Mucosa of descending colon (tissue), 3 donors: ENCODE results near the gene TPX2. TPM values are rescaled to one million over a fixed set of nuclear protein-coding genes. Genes with fewer than 3 reads are reported as not detected.

Experiments
- ATAC-seq: fragments of 200-7000 bp; cut with Tn5 transposase; one replicate; pipeline ENCODE4 v1.9.1; 2020; ENCODE audit warnings: mild to moderate bottlenecking, moderate library complexity
- DNase-seq, 3 donors: peaks; one replicate each; pipeline ENCODE4 v3.0.0-alpha.2; 2020
- H3K36me3 ChIP-seq: fragments of 200-600 bp; one replicate; pipeline ENCODE4 v1.8.0; 2021; ENCODE audit warnings: low read depth, mild to moderate bottlenecking
- H3K4me1 ChIP-seq: fragments of 200-600 bp; one replicate; pipeline ENCODE4 v1.8.0; 2021; ENCODE audit warnings: low read depth, mild to moderate bottlenecking
- H3K4me3 ChIP-seq: fragments of 200-600 bp; one replicate; pipeline ENCODE4 v1.8.0; 2021; ENCODE audit warnings: mild to moderate bottlenecking
- H3K9me3 ChIP-seq: fragments of 200-600 bp; one replicate; pipeline ENCODE4 v1.8.0; 2021; ENCODE audit warnings: mild to moderate bottlenecking
- CTCF ChIP-seq: fragments of 200-600 bp; IDR thresholded peaks from one replicate; pipeline ENCODE4 v1.8.0; 2022; ENCODE audit warnings: antibody characterized with exemption, mild to moderate bottlenecking
- intact Hi-C, 2 donors: fragments of 100-400 bp; cut with DNase I in 1 of 2; cut with micrococcal nuclease in 1 of 2; formaldehyde crosslinking; loops; one replicate each; pipeline versions ENCODE4 v1.11.0 to v1.11.1; 2022; cut with DNase I, micrococcal nuclease
- total RNA-seq, 3 donors: library from RNA; stranded (reverse); fragmentation: NEBNext Ultra II Directional in 2 of 3; extraction: Animal tissue kit (Norgen Biotek cat#: 25700) in 2 of 3; gene quantifications; one replicate each; pipeline versions ENCODE4 v1.2.1 to v1.2.4, GENCODE V29; 2021 to 2023
- donor health status: DM: no; HTN: no; CAD: no; lungs with moderate emphysema.
- donor health status: DM: no; HTN: no; CAD: no.
- donor health status: DM: no; HTN: yes; CAD: no.

TPX2 gene
- total RNA-seq, 3 donors from 2014 or later = 3.0 to 26.6 (median 8.8) TPM

GRCh38 chr20:31774408-31774807 is 35.3 kb downstream of the TPX2 start:
- no peak for TF ChIP-seq CTCF
- Histone ChIP-seq H3K4me1 (no peaks in the 10 kb centered on the region), H3K36me3 (no peaks in the 10 kb centered on the region), H3K9me3 (no peaks in the 10 kb centered on the region), H3K4me3 (no peak overlapping the region)
- DNase-seq (no peak), ATAC-seq (no peak)
- intact Hi-C loops = no loop called here

GRCh38 chr20:31780839-31781238 is 41.7 kb downstream of the TPX2 start:
- H3K4me1 ChIP-seq = no peaks in the 10 kb centered on the region
- intact Hi-C loops = no loop called here
- TF ChIP-seq CTCF = no peak
- no peak overlapping the region for H3K4me3 ChIP-seq
- no peak for DNase-seq
- no peak for ATAC-seq
- no peaks in the 10 kb centered on the region for H3K36me3 ChIP-seq
- H3K9me3 ChIP-seq = no peaks in the 10 kb centered on the region

- TF ChIP-seq CTCF = no peak
- H3K36me3 ChIP-seq = no peaks in the 10 kb centered on the region
- no peak for ATAC-seq
Measured at GRCh38 chr20:31781945-31782344, 42.9 kb downstream of the TPX2 start.

GRCh38 chr20:31784354-31785044 is 45.4 kb downstream of the TPX2 start:
- intact Hi-C loops = no loop called here
- no peak for TF ChIP-seq CTCF
- no peak for DNase-seq
- H3K9me3 ChIP-seq = no peaks in the 10 kb centered on the region
- H3K4me1 ChIP-seq = no peaks in the 10 kb centered on the region
- H3K36me3 ChIP-seq = no peaks in the 10 kb centered on the region
- H3K4me3 ChIP-seq = no peak overlapping the region
- no peak for ATAC-seq

More at GRCh38 chr20:31781945-31782344, 42.9 kb downstream of the TPX2 start:
- Histone ChIP-seq H3K9me3 (no peaks in the 10 kb centered on the region), H3K4me1 (no peaks in the 10 kb centered on the region), H3K4me3 (no peak overlapping the region)
- no peak for DNase-seq
- intact Hi-C loops = no loop called here

- Histone ChIP-seq H3K9me3 (no peaks in the 10 kb centered on the region), H3K36me3 (no peaks in the 10 kb centered on the region), H3K4me3 (no peak overlapping the region), H3K4me1 (no peaks in the 10 kb centered on the region)
- ATAC-seq (no peak), DNase-seq (no peak)
- intact Hi-C loops = no loop called here
- TF ChIP-seq CTCF = no peak
Measured at GRCh38 chr20:31785089-31785488, 46.0 kb downstream of the TPX2 start.

- TF ChIP-seq CTCF = no peak
- no peaks in the 10 kb centered on the region for H3K4me1 ChIP-seq
- H3K9me3 ChIP-seq = no peaks in the 10 kb centered on the region
- ATAC-seq = no peak
- no peak for DNase-seq
- intact Hi-C loops = no loop called here
- no peaks in the 10 kb centered on the region for H3K36me3 ChIP-seq
- no peak overlapping the region for H3K4me3 ChIP-seq
Measured at GRCh38 chr20:31788578-31788977, 49.5 kb downstream of the TPX2 start.
